Limb (tissue), 2 donors: ENCODE measurements around the gene PABPN1L.

Experiments used
- DNase-seq, 2 donors: peaks; one replicate each; pipeline ENCODE4 v3.0.0-alpha.2; 2016; ENCODE audit errors: extremely low spot score in 2 of 2

The PABPN1L gene

DNA sequence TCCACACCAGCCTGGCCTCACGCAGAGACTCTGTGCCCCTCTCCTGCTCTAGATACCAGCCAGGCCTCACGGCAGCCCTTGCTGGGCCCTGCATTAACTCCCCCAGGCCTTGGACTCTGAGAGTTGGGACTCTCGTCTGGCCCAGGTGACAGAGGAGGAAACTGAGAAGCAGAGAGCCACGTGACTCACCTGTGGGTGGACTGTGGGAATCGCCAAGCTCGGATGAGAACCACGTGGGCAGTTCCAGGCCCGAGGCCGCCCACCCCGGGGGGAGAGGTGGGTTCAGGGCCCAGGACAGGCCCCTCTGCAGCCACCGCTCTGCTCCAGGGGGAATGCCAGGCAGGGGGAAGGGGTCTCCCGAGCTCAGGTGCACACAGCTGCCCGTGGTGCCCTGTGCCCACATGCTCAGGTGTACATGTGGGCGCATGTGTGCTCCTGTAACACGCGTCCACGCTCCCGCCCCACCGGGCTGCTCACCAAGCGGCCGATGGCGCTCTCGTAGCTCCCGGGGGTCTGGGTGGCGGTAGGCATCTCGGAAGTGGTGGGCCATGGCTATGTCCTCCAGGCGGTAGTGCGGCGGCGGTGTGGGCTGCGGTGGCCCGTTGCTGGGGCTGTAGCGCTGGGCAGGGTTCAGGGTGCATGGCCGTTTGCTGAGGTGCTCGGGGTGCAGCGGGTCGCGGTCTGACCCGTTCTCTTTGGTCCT lies 18.3 kb upstream of the PABPN1L start:
- no peak for DNase-seq

DNA sequence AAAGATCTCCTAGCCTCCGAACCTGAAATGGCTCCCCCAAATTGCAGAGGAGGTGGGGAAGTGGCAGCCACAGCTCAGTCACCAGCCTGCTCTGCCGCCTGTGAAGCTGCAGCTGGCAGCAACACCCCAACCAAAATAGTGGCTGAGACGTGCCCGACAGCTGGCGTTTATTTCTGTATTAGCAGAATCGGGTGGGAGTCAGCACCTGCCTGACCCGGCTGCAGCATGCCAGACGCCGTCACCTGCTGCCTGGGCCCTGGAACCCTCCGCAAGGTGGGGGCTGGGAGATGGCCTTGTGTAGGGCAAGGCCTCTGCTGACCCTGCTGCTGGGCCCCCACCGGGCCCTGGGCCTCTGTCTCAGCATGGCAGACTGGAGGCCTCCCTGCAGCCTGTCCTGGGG lies 17.5 kb upstream of the PABPN1L start:
- no peak for DNase-seq

- DNase-seq, result no peak
Measured at GRCh38 chr16:88883117-88883895, 16.8 kb upstream of the PABPN1L start.

- DNase-seq, result no peak
Measured at GRCh38 chr16:88882358-88883030, 16.0 kb upstream of the PABPN1L start.

- no peak for DNase-seq
Measured at GRCh38 chr16:88881675-88882357, 15.4 kb upstream of the PABPN1L start.

- no peak for DNase-seq
Measured at GRCh38 chr16:88881007-88881615, 14.7 kb upstream of the PABPN1L start.

GRCh38 chr16:88880226-88881006 lies 14.0 kb upstream of the PABPN1L start:
- no peak for DNase-seq

- DNase-seq, result no peak
Measured at GRCh38 chr16:88879788-88880055, 13.3 kb upstream of the PABPN1L start.

GRCh38 chr16:88878967-88879787 lies 12.7 kb upstream of the PABPN1L start:
- DNase-seq, result no peak

- DNase-seq, result no peak
Measured at GRCh38 chr16:88878356-88878755, 11.9 kb upstream of the PABPN1L start.

DNA sequence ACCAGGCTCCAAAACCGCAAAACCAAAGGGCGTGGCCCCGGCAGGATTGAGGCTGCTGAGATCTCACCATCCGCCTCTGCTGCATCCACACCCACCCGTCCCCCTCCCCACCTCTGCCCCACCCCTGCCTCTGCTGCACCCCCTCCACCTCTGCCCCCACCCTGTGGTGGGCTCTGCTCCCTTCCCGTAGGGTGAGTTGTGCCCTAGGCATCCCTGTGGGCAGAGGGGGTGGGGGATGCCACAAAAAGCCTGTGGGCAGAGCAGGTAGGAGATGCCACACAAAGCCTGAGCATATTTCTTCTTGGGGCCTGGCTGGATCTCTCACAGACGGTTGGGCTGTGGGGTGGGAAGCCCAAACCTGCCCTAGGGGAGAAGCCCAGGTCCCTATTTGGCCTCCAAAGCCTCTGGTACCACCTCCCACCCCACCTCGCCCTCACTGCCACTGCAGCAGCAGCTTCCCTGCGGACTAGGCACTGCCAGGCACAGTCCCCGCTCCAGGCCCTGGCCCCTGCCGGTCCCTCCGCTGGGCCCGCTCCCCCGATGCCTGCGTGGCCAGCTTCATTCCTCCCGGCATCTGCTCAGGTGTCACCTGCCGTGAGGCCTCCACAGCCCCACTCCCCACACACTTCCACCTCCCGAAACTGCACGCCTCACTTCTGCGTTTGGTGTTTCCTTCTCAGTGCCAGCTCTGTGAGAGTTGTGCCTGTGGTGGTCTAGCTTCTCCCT lies 11.3 kb upstream of the PABPN1L start:
- no peak for DNase-seq

DNA sequence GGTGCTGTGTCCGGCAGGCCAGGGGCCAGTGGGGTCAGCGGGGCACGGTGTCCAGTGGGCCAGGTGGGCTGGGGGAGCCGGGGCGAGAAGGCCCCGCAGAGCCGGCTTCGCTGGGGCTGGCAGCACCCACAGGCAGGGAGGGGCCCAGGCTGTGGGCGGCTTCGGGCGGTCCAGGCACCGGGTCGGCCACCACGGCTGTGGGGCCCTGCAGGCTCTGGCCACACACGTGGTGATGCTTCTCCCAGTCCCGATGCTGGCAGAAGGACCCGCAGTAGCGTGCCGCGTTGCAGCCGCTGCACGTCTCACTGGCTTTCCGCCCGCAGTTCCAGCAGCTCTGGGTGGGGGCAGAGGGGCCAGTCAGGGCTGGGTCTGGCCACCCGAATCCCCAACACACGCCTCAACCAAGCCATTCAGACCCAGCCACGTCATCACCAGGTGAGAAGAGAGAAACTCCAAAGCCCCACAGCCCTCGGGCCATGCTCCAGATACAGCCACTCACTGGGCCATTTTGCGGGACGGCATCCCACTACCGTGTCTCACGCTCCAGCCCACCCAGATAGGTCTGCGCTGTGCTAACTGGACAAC lies 10.6 kb upstream of the PABPN1L start:
- no peak for DNase-seq

- DNase-seq, result no peak
Measured at GRCh38 chr16:88875703-88876234, 9.3 kb upstream of the PABPN1L start.

DNA sequence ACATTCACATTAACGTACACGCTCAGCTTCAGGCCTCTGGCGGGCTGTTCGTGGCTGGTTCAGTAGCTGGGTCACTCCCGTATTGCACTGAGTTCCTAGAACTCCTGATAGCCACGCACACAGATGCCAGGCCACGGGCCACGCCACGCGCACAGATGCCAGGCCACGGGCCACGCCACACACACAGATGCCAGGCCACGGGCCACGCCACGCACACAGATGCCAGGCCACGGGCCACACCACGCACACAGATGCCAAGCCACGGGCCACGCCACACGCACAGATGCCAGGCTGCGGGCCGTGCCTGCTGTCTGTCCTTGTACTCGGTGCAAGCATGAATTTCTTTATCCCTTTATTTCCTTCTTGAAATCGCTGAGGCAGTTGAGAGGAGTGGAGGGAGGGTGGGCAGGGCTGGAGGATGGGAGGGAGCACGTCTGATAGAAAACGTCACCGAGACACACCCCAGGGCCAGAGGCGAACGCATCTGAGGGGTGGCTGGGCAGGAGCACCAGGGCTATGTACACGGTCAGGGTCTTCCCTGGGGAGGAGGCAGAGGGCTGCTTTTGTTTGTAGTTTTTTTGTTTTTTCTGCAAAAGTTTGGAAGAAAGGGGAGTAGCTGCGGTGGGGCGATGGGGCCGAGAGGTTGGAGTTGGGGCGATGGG lies 8.6 kb upstream of the PABPN1L start:
- DNase-seq, result no peak

DNA sequence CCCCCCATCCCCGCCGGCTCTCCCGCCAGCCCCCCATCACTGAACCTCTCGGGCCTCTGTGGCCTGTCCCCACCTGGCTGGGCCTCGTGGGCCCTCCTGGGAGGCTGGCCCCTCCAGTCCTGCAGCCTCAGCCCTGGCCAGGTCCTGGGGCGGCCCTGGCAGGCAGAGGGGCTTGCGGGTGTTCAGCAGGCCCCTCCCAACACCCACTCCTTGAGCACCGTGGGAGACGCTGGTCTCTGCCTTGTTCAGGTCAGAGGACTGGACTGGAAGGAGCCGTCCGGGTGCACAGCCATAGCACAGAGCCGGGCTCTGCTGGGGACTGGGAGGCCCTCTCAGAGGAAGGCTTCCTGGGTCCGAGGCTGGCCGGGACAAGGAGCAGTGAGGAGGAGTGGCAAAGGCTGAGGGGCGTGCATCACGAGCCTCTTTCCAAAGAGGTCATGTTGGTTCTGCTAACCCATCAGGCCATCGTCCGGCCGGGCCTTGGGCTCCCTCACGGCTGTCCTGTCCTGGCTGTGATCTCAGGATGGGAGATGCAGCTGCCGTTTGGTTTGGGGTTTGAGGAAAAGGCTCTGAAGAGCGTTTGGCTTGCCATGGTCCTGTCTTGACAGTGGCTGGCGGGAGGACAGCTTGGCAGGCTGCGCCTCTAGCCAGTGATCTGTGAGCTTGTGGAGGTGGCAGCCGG lies 6.3 kb upstream of the PABPN1L start:
- DNase-seq, result no peak

- DNase-seq, result no peak
Measured at GRCh38 chr16:88871730-88872416, 5.4 kb upstream of the PABPN1L start.

DNA sequence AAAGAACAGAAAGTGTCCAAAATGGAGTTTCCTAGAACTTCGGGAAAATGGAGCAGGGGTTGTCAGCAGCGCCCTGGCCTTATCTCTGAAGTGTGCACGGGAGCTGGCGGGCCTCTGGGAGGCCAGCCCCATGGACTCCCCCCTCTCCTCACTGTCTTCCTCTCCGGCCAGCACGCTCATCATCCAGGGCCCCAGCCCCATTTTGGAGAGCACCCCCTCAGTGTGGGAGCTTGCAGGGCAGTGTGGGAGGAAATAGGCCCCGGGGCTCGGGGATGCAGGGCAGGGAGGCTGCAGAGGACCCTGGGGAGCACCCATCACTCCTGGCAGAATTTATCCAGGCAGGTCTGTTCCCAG lies 4.9 kb upstream of the PABPN1L start:
- no peak for DNase-seq
